ENCODE measurements around the gene VASN. TPM values are rescaled to one million over a fixed set of nuclear protein-coding genes. Genes with fewer than 3 reads are reported as not detected.

Gene VASN
- total RNA-seq, 6 experiments from 2014 or later = 92.0 to 131 (median 103) TPM

DNA sequence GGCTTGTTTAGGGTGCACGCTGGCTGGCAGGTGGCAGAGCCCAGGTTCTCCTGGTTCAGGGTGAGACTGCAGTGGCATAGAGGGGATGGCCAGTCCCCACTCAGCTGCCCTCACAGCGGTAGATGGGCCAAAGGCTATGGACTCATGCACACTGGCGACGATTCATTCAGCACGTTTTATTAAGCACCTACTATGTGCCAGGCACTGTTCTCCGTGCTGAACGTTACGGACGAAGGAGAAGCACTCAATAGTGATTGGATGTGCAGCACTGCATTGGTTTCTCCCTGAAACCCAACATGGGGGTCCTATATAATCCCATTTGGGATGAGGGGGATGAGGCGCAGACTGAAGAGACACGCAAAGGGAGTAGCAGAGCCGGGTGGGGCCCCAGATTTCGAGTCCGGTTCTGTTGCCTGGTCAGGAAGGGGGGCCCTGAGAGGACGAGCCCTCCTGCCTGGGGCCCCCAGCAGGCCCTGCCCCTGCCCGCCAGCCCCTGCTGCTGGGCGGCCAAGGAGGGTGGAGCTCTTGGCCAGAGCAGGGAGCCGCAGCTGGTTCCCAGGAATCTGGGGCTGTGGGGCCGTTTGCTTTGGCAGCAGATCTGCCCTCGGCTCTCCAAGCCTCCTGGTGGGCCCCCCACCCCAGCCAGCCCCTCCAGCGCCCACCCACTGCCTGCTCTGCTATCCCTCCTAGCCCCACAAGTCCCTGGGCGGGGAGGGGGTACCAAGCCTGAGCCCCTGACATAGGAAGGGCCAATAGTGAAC lies 47.0 kb upstream of the VASN start:
- TF ChIP-seq, protein P1, sequence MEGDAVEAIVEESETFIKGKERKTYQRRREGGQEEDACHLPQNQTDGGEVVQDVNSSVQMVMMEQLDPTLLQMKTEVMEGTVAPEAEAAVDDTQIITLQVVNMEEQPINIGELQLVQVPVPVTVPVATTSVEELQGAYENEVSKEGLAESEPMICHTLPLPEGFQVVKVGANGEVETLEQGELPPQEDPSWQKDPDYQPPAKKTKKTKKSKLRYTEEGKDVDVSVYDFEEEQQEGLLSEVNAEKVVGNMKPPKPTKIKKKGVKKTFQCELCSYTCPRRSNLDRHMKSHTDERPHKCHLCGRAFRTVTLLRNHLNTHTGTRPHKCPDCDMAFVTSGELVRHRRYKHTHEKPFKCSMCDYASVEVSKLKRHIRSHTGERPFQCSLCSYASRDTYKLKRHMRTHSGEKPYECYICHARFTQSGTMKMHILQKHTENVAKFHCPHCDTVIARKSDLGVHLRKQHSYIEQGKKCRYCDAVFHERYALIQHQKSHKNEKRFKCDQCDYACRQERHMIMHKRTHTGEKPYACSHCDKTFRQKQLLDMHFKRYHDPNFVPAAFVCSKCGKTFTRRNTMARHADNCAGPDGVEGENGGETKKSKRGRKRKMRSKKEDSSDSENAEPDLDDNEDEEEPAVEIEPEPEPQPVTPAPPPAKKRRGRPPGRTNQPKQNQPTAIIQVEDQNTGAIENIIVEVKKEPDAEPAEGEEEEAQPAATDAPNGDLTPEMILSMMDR (IDR thresholded peaks at IDR 0.05) = no peak
- H3K27me3 Mint-ChIP-seq (ENCODE audit: insufficient read depth) = no peaks in the 10 kb centered on the region; the same call in 1 of the 2 replicates
- H3K9me3 Mint-ChIP-seq = no peaks in the 10 kb centered on the region
- peak overlapping the region; percentile 59 for H3K27ac Mint-ChIP-seq
- no peaks in the 10 kb centered on the region for H3K36me3 Mint-ChIP-seq (ENCODE audit: low read depth)
- no peak for DNase-seq
- no peak overlapping the region for H3K4me3 Mint-ChIP-seq
- H3K4me1 Mint-ChIP-seq (ENCODE audit: low read depth) = peaks cover 27% of the 10 kb centered on the region

DNA sequence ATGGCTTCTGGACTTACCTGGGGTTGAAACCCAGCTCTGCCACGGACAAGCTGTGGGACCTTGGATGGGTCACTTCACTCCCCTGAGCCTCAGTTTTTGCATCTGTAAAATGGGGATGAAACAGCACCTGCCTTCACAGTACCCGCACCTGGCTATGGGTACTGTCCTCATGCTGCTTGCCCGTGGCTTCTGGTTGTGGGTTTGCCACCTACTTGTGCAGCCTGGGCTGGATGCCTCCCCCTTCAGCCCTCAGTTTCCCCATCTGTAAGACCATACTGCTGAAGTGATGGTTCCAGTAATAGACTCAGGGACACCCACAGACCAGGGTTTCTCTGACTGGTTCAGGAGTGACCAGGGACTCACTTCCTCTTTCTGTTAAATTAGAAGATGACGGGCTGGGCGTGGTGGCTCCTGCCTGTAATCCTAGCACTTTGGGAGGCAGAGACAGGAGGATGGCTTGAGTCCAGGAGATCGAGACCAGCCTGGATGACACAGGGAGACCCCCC lies 46.3 kb upstream of the VASN start:
- no peak for DNase-seq
- Mint-ChIP-seq H3K27me3 (ENCODE audit: insufficient read depth) (no peaks in the 10 kb centered on the region; the same call in 1 of the 2 replicates), H3K36me3 (ENCODE audit: low read depth) (no peaks in the 10 kb centered on the region), H3K27ac (peak overlapping the region; percentile 24; the same call in 1 of the 2 replicates), H3K4me1 (ENCODE audit: low read depth) (peaks cover 30% of the 10 kb centered on the region), H3K9me3 (no peaks in the 10 kb centered on the region), H3K4me3 (no peak overlapping the region)
- TF ChIP-seq, protein P1 (IDR thresholded peaks at IDR 0.05) = no peak

GRCh38 chr16:4327386-4328045 lies 44.1 kb upstream of the VASN start:
- DNase-seq = no peak
- peak overlapping the region; percentile 58; the same call in 1 of the 2 replicates for H3K4me3 Mint-ChIP-seq
- TF ChIP-seq, protein P1 (IDR thresholded peaks at IDR 0.05) = no peak
- peaks cover 30% of the 10 kb centered on the region for H3K4me1 Mint-ChIP-seq (ENCODE audit: low read depth)
- no peaks in the 10 kb centered on the region; the same call in 1 of the 2 replicates for H3K27me3 Mint-ChIP-seq (ENCODE audit: insufficient read depth)
- no peaks in the 10 kb centered on the region for H3K36me3 Mint-ChIP-seq (ENCODE audit: low read depth)
- no peak overlapping the region for H3K27ac Mint-ChIP-seq
- H3K9me3 Mint-ChIP-seq = no peaks in the 10 kb centered on the region

GRCh38 chr16:4328046-4328781 lies 43.4 kb upstream of the VASN start:
- H3K27me3 Mint-ChIP-seq (ENCODE audit: insufficient read depth) = no peaks in the 10 kb centered on the region; the same call in 1 of the 2 replicates
- H3K4me3 Mint-ChIP-seq = peak overlapping the region; percentile 58
- DNase-seq = peak; percentile 83
- peak overlapping the region; percentile 88 for H3K27ac Mint-ChIP-seq
- no peaks in the 10 kb centered on the region for H3K9me3 Mint-ChIP-seq
- TF ChIP-seq, protein P1 (IDR thresholded peaks at IDR 0.05) = peak; percentile 79
- peaks cover 30% of the 10 kb centered on the region for H3K4me1 Mint-ChIP-seq (ENCODE audit: low read depth)
- no peaks in the 10 kb centered on the region for H3K36me3 Mint-ChIP-seq (ENCODE audit: low read depth)
